SK-N-DZ (cell line): ENCODE results near the gene IFRD2.
"Not testable (repeated sequence)": the region's sequence is repeated elsewhere in the genome, so short reads cannot be mapped to it uniquely, and the experiment has no call there.

Experiments used
- DNase-seq: peaks from one replicate; pipeline ENCODE4 v3.0.0-alpha.2; 2015; ENCODE audit warnings: low spot score

Gene IFRD2

GRCh38 chr3:50268276-50268675 is 24.0 kb downstream of the IFRD2 start:
- no peak for DNase-seq

- no peak for DNase-seq
Measured at GRCh38 chr3:50267280-50267913, 24.8 kb downstream of the IFRD2 start.

- no peak for DNase-seq
Measured at GRCh38 chr3:50266836-50267235, 25.4 kb downstream of the IFRD2 start.

GRCh38 chr3:50266017-50266416 is 26.2 kb downstream of the IFRD2 start:
- DNase-seq, result no peak

- no peak for DNase-seq
Measured at GRCh38 chr3:50265571-50265970, 26.7 kb downstream of the IFRD2 start.

- DNase-seq, result no peak
Measured at GRCh38 chr3:50264964-50265485, 27.2 kb downstream of the IFRD2 start.

- peak; percentile 72 for DNase-seq
Measured at GRCh38 chr3:50264383-50264963, 27.8 kb downstream of the IFRD2 start.

GRCh38 chr3:50263478-50264382 is 28.5 kb downstream of the IFRD2 start:
- DNase-seq, result no peak

- DNase-seq, result no peak
Measured at GRCh38 chr3:50262778-50263177, 29.5 kb downstream of the IFRD2 start.

GRCh38 chr3:50262200-50262599 is 30.0 kb downstream of the IFRD2 start:
- not testable (repeated sequence) for DNase-seq

- DNase-seq, result no peak
Measured at GRCh38 chr3:50261505-50261904, 30.7 kb downstream of the IFRD2 start.

GRCh38 chr3:50260942-50261441 is 31.2 kb downstream of the IFRD2 start:
- no peak for DNase-seq

GRCh38 chr3:50260027-50260941 is 31.9 kb downstream of the IFRD2 start:
- DNase-seq, result peak; percentile 83

- no peak for DNase-seq
Measured at GRCh38 chr3:50259432-50260026, 32.7 kb downstream of the IFRD2 start.

GRCh38 chr3:50258979-50259378 is 33.2 kb downstream of the IFRD2 start:
- DNase-seq, result no peak

- no peak for DNase-seq
Measured at GRCh38 chr3:50258029-50258680, 34.1 kb downstream of the IFRD2 start.

GRCh38 chr3:50256978-50257890 is 35.0 kb downstream of the IFRD2 start:
- DNase-seq, result no peak

GRCh38 chr3:50255251-50255615 is 37.0 kb downstream of the IFRD2 start:
- DNase-seq, result no peak
